ENCODE data around the gene UBAP1L.
"Not testable (repeated sequence)": the region's sequence is repeated elsewhere in the genome, so short reads cannot be mapped to it uniquely, and the experiment has no call there.

UBAP1L gene

GRCh38 chr15:65062061-65062460 lies 52.9 kb downstream of the UBAP1L start:
- no peak for DNase-seq

- DNase-seq, result no peak
These were observed 54.2 kb downstream of the UBAP1L start for GRCh38 chr15:65060641-65061397.

DNA sequence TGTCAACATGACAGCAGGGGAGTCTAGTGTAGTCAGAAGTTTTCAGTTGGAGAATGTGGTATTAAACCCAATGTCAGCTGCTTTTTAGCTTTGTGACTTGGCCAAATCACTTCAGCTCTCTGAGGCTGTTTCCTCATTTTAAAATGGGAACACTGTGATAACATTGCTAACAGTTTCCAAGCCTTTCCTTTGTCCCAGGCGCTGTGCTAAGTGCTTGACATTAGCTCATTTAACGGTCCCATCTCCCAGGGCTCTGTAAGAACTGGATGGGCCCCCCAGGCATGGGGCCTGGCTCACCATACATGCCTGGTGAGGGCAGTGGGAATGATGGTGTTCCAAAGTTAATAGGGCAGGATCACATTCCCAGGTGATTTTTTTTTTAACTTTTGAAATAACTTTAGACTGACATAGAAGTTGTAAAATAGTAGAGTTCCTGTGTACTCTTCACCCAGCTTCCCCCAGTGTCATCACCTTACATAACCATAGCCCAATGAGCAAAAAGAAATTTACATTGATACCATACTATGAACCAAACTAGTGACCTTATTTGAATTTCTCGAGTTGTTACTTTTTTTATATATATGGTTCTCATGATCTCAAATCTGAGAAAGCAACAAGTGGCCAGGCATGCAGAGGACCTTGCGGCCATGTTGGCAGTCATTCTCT lies 54.9 kb downstream of the UBAP1L start:
- no peak for DNase-seq

DNA sequence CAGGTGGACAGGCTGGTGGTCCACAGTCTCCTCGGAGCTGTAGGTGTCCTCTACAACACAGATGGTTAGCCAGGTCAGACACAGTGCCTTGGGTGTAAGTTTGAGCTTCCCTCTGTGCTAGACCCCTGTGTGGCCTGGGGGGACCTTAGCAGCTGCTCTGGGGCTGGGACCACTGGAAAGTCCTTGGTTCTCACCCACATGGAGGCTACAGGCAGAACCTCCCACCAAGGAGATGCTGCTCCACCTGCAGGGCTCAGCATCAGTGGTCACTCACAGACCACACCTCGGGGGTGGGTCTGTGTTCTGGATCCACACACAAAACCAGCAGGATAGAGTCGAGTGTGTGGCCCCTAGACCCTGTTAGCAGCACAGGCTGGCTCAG lies 55.6 kb downstream of the UBAP1L start:
- DNase-seq, result no peak

- no peak for DNase-seq
These were observed 56.3 kb downstream of the UBAP1L start for GRCh38 chr15:65058394-65059368.

DNA sequence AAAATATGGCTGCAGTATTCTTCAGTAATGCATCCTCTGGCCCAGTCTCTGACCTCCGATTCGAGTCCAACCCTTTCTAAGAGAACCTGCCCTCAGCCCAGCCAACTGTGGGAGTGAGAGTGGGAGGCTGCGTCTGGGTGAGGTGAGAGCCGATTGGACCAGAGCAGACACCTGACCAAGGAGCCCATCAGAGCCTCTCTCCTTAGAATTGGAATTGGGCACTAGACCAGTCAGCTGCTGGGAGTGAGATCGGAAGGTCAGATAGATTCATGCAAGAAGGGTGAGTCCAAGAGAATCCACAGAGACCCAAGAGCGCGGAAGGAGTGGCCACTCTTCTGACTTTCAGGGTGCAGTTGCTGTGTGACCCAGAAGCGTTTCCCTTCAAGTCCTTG lies 57.5 kb downstream of the UBAP1L start:
- DNase-seq, result no peak

GRCh38 chr15:65056868-65057548 lies 58.0 kb downstream of the UBAP1L start:
- DNase-seq, result no peak

- DNase-seq, result no peak
These were observed 58.9 kb downstream of the UBAP1L start for GRCh38 chr15:65056106-65056505.

DNA sequence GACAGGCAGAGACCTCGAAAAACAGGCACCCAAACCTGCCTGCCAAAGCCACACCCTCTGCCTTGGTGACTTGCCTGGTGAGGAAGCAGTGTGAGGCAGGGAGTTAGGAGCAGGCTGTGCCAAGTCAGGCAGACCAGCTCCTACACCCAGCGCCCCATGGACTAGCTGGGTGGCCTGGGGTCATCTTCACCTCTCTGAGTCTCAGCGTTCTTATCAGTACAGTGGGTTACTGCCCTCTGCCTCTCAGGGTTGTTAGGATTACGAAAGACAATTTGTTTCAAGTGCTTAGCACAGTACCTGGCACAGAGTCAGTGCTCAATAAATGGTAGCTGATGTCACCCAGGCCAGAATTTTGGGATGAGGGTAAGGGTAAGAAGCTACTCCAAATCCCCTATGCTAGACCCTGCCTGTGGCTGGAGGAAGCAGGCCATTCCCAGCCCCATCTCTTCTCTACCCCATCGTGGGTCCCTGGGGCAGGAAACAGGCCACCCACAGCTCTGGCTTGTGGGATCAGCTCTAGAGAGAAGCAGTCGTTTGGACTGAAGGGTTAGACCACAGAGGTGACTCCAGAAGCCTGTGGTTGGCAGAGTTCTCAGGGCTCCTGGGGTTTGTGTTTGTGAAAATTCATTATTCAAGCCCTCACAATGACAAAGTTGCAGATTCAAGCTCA lies 59.7 kb downstream of the UBAP1L start:
- DNase-seq, result no peak

GRCh38 chr15:65054333-65055200 lies 60.4 kb downstream of the UBAP1L start:
- DNase-seq, result peak; percentile 77

- no peak for DNase-seq
These were observed 62.0 kb downstream of the UBAP1L start for GRCh38 chr15:65052956-65053355.

- DNase-seq, result peak; percentile 41
These were observed 63.7 kb downstream of the UBAP1L start for GRCh38 chr15:65051266-65051665.

DNA sequence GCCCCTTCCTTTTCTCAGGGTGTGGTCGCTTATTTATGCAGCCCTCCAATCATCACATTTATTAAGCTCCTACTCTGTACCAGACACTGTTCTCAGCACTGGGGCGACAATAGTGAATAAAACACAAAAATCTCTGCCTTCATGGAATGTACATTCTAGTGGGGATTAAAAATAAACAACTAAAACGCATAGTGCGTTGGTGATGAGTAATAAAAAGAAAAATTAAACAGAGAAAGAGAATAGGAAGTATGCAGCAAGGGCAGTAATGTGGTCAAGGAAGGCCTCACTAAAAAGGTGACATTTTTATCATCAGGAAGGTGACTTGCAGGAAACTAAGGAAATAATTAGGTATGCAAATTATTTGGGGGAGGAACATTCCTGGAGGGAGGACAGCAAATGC lies 64.7 kb downstream of the UBAP1L start:
- no peak for DNase-seq

DNA sequence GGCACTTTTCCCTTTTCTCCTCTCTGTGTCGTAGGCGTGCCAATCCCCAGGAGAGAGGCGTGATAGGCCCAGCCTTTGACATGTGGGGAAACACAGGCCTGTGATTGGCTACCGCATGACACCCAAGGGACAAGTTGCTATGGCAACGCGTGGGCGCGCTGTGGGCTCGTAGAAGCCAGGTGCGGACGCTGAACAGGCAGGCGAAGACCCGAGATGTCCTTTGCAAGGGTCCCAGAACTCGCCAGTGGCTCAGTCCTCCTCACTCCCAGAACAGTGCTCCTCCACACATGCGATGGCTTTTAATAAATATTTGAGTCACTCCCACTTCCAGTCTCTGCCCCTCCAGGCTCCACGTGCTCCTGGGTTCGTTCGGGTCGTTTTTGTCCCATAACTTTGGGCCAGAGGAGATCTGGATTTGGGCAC lies 65.6 kb downstream of the UBAP1L start:
- peak; percentile 94 for DNase-seq

- DNase-seq, result no peak
These were observed 66.8 kb downstream of the UBAP1L start for GRCh38 chr15:65048241-65048640.

DNA sequence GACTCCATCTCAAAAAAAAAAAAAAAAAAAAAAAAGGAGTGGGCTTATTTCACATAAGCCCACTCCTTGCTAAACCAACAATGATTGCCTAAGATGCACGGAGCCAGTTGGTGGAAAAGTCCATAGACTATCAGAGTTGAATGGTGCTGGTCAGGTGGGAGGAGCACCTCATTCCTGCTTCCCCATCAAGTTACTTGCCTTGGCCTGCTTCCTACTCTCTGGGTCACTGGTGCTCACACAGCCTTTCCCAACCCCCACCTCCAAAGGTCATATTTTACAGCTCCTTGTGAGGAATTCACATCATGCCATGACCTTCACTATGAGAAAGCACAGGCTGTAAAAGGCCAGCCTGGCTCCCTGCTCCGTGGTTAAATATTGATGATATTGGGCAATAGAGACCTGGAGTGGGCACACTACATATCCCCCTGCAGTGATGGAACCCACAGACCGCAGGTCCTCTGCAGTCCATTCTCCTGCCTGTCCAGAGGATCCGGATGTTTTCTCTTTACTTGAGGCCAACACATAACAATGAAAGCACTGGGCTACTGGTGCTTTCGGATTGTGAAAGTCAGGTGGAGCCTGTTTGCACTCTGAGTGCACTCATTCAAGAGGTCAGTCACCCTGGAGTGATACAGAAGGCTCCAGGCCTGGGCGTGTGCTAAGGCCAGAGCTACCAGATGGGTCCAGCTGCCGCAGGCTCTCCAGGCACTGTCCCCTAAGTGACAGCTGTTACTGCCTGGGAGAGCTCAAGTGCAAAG lies 70.1 kb downstream of the UBAP1L start, which contains the start of gene SLC51B:
Gene SLC51B, plus strand, starts transcription at position 664 of the 758 bp plus-strand sequence. CDS start 4,618 bp downstream, outside the sequence.
- no peak for DNase-seq

GRCh38 chr15:65044218-65044617 lies 70.8 kb downstream of the UBAP1L start:
- not testable (repeated sequence) for DNase-seq

DNA sequence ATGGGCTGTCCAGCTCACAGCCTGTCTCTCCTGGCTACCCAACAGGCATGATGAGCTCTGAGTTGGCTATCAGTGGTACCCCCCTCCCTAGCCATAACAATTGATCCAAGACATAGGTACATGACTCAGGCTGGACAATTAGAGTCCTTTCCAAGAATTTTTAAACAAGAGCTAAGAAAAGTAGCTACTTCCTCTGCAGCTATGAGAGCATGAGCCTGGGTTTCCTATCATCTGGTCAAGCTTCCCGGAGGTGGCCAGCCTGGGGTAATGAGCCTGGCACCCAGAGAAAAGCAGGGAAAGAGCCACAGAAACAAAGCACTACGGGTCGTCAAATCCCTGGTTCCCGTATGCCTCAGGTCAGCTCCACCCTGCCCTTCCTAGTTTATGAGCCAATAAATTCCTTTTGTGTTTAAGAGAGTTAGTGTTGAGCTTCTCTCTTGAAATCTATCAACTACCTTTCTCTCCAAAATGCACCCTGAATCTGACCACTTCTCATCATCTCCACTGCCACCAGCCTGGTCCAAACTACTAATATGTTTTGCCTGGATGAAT lies 72.1 kb downstream of the UBAP1L start:
- DNase-seq, result no peak

Data from activated effector memory CD4-positive, alpha-beta T cell treated with anti-CD3 and anti-CD28 coated beads, Interleukin-2, amount 50 U/mL, for 16 hours (primary cell).